HCT116 (cell line): ENCODE data around the gene ABCG1. TPM values are rescaled to one million over a fixed set of nuclear protein-coding genes. Genes with fewer than 3 reads are reported as not detected.

Source experiments
- ATAC-seq: fragments of 200-7000 bp; cut with Tn5 transposase; 2 replicates; pipeline ENCODE4 v1.9.1; 2020; ENCODE audit warnings: mild to moderate bottlenecking, moderate library complexity
- BruUV-seq: library from RNA; stranded (reverse); fragments of 400-500 nt; replicated peaks from 2 replicates; lab custom pipeline; 2021; lab: Mats Ljungman, UMichigan
- CTCF ChIA-PET: fragments of 300-600 bp; sonication (Branson Sonifier 250); formaldehyde crosslinking; loops from one replicate; lab custom pipeline; 2021; ENCODE audit warnings: antibody characterized with exemption; lab: Charles Lee
- POLR2A ChIA-PET: fragments of 300-600, 350-600 bp; sonication (Branson Sonifier 250); formaldehyde crosslinking; loops from one replicate; lab custom pipeline; 2021; ENCODE audit warnings: antibody characterized with exemption; lab: Charles Lee
- RAD21 ChIA-PET, 2 experiments: fragments of 300-600 bp; sonication (Branson Sonifier 250); formaldehyde crosslinking; loops; one replicate each; lab custom pipeline; 2023; ENCODE audit warnings: low total read pairs in 2 of 2; ENCODE audit not compliant: uncharacterized antibody in 2 of 2, unreplicated experiment in 2 of 2, low non-redundant PET in 1 of 2; lab: Charles Lee
- DNase-seq: peaks from one replicate; pipeline ENCODE4 v3.0.0-alpha.2; 2010; ENCODE audit warnings: low read depth, low spot score
- H2AFZ ChIP-seq: fragments of 200-600 bp; shearing (Covaris generic), sonication (generic); 2 replicates; pipeline ENCODE4 v1.6.1; 2017; ENCODE audit warnings: low read depth, mixed run types, mixed read lengths, antibody characterized with exemption, low read length; ENCODE audit not compliant: poor library complexity, severe bottlenecking
- H3K27ac ChIP-seq: 2 replicates; pipeline ENCODE4 v1.5.1; 2012; ENCODE audit warnings: low read depth, low read length
- H3K27me3 ChIP-seq: fragments of 200-600 bp; sonication (generic); 2 replicates; pipeline ENCODE4 v1.6.1; 2016; ENCODE audit warnings: mixed run types, low read length, mixed read lengths; ENCODE audit not compliant: insufficient read depth
- H3K36me3 ChIP-seq, 2 experiments: fragments of 200-500 bp in 1 of 2; fragments of 200-600 bp in 1 of 2; sonication (Bioruptor generic) in 1 of 2; sonication (generic) in 1 of 2; 2 replicates each; pipeline versions ENCODE4 v1.5.1 to v1.6.1; 2014 to 2016; ENCODE audit warnings: low read length in 2 of 2, inconsistent platforms in 1 of 2, mixed read lengths in 1 of 2, mixed run types in 1 of 2; ENCODE audit not compliant: insufficient read depth in 2 of 2, control insufficient read depth in 1 of 2
- H3K4me1 ChIP-seq, 2 experiments: fragments of 200-600 bp in 1 of 2; sonication (generic) in 1 of 2; 2 replicates each; pipeline versions ENCODE4 v1.5.1 to v1.6.1; 2012 to 2017; ENCODE audit warnings: low read length in 2 of 2, inconsistent platforms in 1 of 2, mild to moderate bottlenecking in 1 of 2, mixed read lengths in 1 of 2, mixed run types in 1 of 2, moderate library complexity in 1 of 2; ENCODE audit not compliant: insufficient read depth in 2 of 2, control insufficient read depth in 1 of 2
- H3K4me2 ChIP-seq: fragments of 200-600 bp; sonication (generic); 2 replicates; pipeline ENCODE4 v1.6.1; 2017; ENCODE audit warnings: mixed run types, low read length, mixed read lengths
- H3K4me3 ChIP-seq, 2 experiments: fragments of 200-600 bp in 1 of 2; sonication (generic) in 1 of 2; replicated peaks in 1 of 2; 2 replicates each; pipeline ENCODE4 v1.5.1; 2011 to 2016; ENCODE audit warnings: low read length in 2 of 2, control low read depth in 1 of 2, low read depth in 1 of 2, mild to moderate bottlenecking in 1 of 2, mixed read lengths in 1 of 2, mixed run types in 1 of 2
- H3K79me2 ChIP-seq: fragments of 200-600 bp; sonication (generic); 2 replicates; pipeline ENCODE4 v1.6.1; 2017; ENCODE audit warnings: mild to moderate bottlenecking, mixed run types, low read length, moderate library complexity, mixed read lengths; ENCODE audit not compliant: insufficient read depth
- H3K9ac ChIP-seq: fragments of 200-600 bp; sonication (generic); 2 replicates; pipeline ENCODE4 v1.6.1; 2016; ENCODE audit warnings: low read length, mixed read lengths
- H3K9me2 ChIP-seq: fragments of 200-600 bp; sonication (generic), shearing (Covaris generic); 2 replicates; pipeline ENCODE4 v1.6.1; 2017; ENCODE audit warnings: mixed run types, mild to moderate bottlenecking, moderate library complexity; ENCODE audit not compliant: insufficient read depth
- H3K9me3 ChIP-seq, 2 experiments: fragments of 200-500 bp in 1 of 2; fragments of 200-600 bp in 1 of 2; sonication (Bioruptor generic) in 1 of 2; sonication (generic) in 1 of 2; 2 replicates each; pipeline ENCODE4 v1.6.1; 2014 to 2017; ENCODE audit warnings: low read length in 2 of 2, mixed read lengths in 2 of 2, inconsistent platforms in 1 of 2, low read depth in 1 of 2, mild to moderate bottlenecking in 1 of 2, mixed run types in 1 of 2, moderate library complexity in 1 of 2; ENCODE audit not compliant: control insufficient read depth in 1 of 2, insufficient read depth in 1 of 2
- H4K20me1 ChIP-seq: fragments of 200-600 bp; sonication (generic), shearing (Covaris generic); 2 replicates; pipeline ENCODE4 v1.6.1; 2017; ENCODE audit warnings: mixed run types, mild to moderate bottlenecking, moderate library complexity; ENCODE audit not compliant: insufficient read depth
- CBX3 ChIP-seq: IDR thresholded peaks from 2 replicates; pipeline ENCODE4 v1.6.1; 2012; ENCODE audit warnings: low read depth
- CTCF ChIP-seq, 3 experiments: fragments of 200-600 bp in 1 of 3; sonication (generic) in 1 of 3; IDR thresholded peaks in 2 of 3; conservative IDR thresholded peaks in 1 of 3; 2 replicates each; pipeline ENCODE4 v1.5.1; 2012 to 2017; ENCODE audit warnings: low read depth in 2 of 3, low read length in 2 of 3, antibody characterized with exemption in 1 of 3, borderline replicate concordance in 1 of 3, control low read depth in 1 of 3, mild to moderate bottlenecking in 1 of 3, mixed read lengths in 1 of 3, mixed run types in 1 of 3, moderate library complexity in 1 of 3; ENCODE audit not compliant: insufficient read depth in 1 of 3
- ELF1 ChIP-seq: IDR thresholded peaks from 2 replicates; pipeline ENCODE4 v1.6.1; 2012; ENCODE audit warnings: low read depth, borderline replicate concordance
- JUND ChIP-seq: IDR thresholded peaks from 2 replicates; pipeline ENCODE4 v1.6.1; 2012
- RAD21 ChIP-seq: IDR thresholded peaks from 2 replicates; pipeline ENCODE4 v1.6.1; 2012; ENCODE audit warnings: low read depth, mild to moderate bottlenecking
- SP1 ChIP-seq: IDR thresholded peaks from 2 replicates; pipeline ENCODE4 v1.6.1; 2012; ENCODE audit warnings: low read depth
- SRF ChIP-seq: IDR thresholded peaks from 2 replicates; pipeline ENCODE4 v1.6.1; 2012; ENCODE audit warnings: low read depth
- TCF7L2 ChIP-seq: IDR thresholded peaks from 2 replicates; pipeline ENCODE4 v1.7.0; 2011; ENCODE audit warnings: borderline replicate concordance, inconsistent platforms; ENCODE audit not compliant: insufficient read depth, insufficient read length; ENCODE audit errors: extremely low read depth
- YY1 ChIP-seq: IDR thresholded peaks from 2 replicates; pipeline ENCODE4 v1.6.1; 2011; ENCODE audit warnings: low read length, low read depth, moderate library complexity, mild to moderate bottlenecking; ENCODE audit not compliant: insufficient replicate concordance; ENCODE audit errors: extremely low read depth
- intact Hi-C: fragments of 100-400 bp; cut with micrococcal nuclease; formaldehyde crosslinking; loops from 2 replicates; pipeline ENCODE4 v1.10.0; 2022
- total RNA-seq: library from RNA; stranded (reverse); gene quantifications from one replicate; pipeline ENCODE4 v1.2.1, GENCODE V29; 2021; ENCODE audit not compliant: unreplicated experiment

The ABCG1 gene
- total RNA-seq, 1 experiment from 2014 or later, result 1.6 TPM

DNA sequence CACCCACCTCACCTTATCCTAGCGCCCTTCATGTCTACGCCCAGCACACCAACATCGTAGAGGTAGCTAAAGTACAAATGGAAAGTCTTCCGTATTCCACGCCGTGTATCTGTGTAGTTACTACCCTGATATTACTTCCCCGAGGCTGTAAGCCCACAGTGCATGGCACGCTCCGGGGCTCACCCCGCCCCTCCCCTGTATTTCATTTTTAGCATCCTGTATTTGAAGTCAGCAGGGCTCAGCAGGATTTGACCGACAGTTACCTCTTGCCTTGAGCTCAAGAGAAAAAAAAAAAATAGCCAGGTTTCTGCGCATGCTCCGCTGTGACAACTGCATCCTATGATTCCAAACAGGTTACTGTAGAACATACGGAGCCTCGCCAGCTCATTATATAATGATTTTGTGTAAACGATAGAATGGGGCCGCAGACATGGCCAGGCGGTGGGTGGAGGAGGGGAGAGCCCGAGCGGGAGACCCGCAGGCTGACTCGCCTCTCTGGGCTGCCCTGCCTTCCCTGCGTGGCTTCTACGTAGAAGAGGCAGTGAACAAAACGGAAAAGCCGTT is 1.3 kb downstream of the ABCG1 start:
- no peaks in the 10 kb centered on the region for H4K20me1 ChIP-seq
- ChIA-PET CTCF (interaction anchor here (0.8 kb wide), 1 partner anchor 19 kb away, joined by 3 read pairs; no protein-coding TSS in a partner anchor), POLR2A (interaction anchor here (0.7 to 1.3 kb wide), 2 partner anchors 10 to 17 kb away, joined by 3 to 4 read pairs; no protein-coding TSS in a partner anchor), RAD21 (no interaction called here)
- H3K27ac ChIP-seq, result no peak overlapping the region
- peak; percentile 43 for ATAC-seq
- H3K4me1 ChIP-seq, result peaks cover 11 to 16% of the 10 kb centered on the region in 2 experiments; a peak in 3 of 4 replicates
- no peak for DNase-seq
- H2AFZ ChIP-seq, result peak overlapping the region; percentile 85
- TF ChIP-seq CTCF (IDR thresholded peaks at IDR 0.05 in 2 of 3, conservative IDR thresholded peaks at IDR 0.05 in 1 of 3; ENCODE audit: borderline replicate concordance in 1 of 3, insufficient read depth in 1 of 3, low read depth in 2 of 3, low read length in 2 of 3) (no peak), SP1 (no peak)
- intact Hi-C loops, result no loop called here
- H3K27me3 ChIP-seq, result no peaks in the 10 kb centered on the region
- no peaks in the 10 kb centered on the region for H3K36me3 ChIP-seq
- no peaks in the 10 kb centered on the region for H3K79me2 ChIP-seq
- BruUV-seq, result no TSS peak
- H3K4me3 ChIP-seq, result peak overlapping the region; percentile 9 to 50; a peak in 3 of 4 replicates
- no peaks in the 10 kb centered on the region for H3K9me3 ChIP-seq
- H3K4me2 ChIP-seq, result peak overlapping the region; percentile 53
- H3K9ac ChIP-seq, result 0 out of 2 replicates have a peak overlapping the region, but pooled peaks have one; percentile 17
- no peaks in the 10 kb centered on the region for H3K9me2 ChIP-seq

DNA sequence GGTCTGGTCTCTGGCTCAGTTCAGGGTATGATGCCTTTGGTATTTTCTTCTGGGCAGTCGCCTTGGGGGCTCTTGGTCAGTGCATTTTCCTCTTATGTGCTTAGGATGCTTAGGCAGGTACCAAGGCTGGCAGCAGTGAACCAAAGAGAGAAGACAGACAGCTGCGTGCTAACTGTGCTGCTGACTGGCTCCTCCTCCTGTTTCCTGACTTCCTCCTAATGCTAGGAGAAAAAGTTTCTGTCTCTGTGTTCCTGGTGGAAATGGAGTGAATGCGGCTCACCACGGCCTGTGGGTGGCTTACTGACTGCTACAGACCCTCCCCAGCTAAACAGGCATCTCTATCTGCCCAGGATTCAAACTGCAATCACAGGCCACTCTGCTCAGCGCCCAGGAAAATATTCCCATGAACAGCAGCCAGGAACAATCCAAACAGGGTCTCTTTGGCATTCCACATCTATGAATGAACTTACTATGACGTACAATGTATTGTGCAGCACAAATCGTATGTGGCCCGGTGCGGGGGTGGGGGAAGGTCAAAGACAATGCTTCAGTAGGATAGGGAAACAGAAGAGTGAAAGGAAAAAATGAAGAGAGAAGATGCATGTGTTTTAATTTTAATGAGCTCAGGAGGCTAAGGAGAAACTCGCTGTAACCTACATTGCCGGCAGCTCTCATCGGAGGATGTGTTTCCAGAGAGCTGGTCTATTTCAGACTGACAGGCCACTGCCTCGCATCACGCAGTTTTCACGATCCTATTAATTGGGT is 2.8 kb downstream of the ABCG1 start:
- no TSS peak for BruUV-seq
- Histone ChIP-seq H2AFZ (no peak overlapping the region), H3K27me3 (no peaks in the 10 kb centered on the region), H3K9me3 (no peaks in the 10 kb centered on the region), H3K27ac (no peak overlapping the region), H3K9me2 (no peaks in the 10 kb centered on the region), H3K4me2 (no peak overlapping the region), H3K36me3 (no peaks in the 10 kb centered on the region), H4K20me1 (no peaks in the 10 kb centered on the region), H3K4me1 (peaks cover 11 to 16% of the 10 kb centered on the region in 2 experiments; a peak in 3 of 4 replicates), H3K79me2 (no peaks in the 10 kb centered on the region), H3K9ac (no peak overlapping the region), H3K4me3 (no peak overlapping the region)
- TF ChIP-seq ELF1, result no peak
- TF ChIP-seq SP1, result no peak
- no peak for TF ChIP-seq CBX3
- TF ChIP-seq JUND, result no peak
- no peak for TF ChIP-seq YY1
- TF ChIP-seq SRF, result no peak
- no peak for TF ChIP-seq RAD21
- no peak for TF ChIP-seq TCF7L2
- intact Hi-C loops, result no loop called here
- POLR2A ChIA-PET, result no interaction called here
- RAD21 ChIA-PET, result no interaction called here
- CTCF ChIA-PET, result no interaction called here
- DNase-seq, result no peak
- no peak for ATAC-seq
